HepG2 (cell line): ENCODE measurements around the gene CEP19.

Source experiments
- NR2C2 ChIP-seq: sonication (generic); formaldehyde crosslinking; IDR thresholded peaks from 2 replicates; pipeline ENCODE4 v1.4.0; 2020; ENCODE audit warnings: missing genetic modification reagents, mild to moderate bottlenecking, moderate library complexity, borderline replicate concordance
- POLR2AphosphoS5 ChIP-seq: IDR thresholded peaks from 2 replicates; pipeline ENCODE4 v1.6.1; 2012; ENCODE audit warnings: low read depth, low read length
- TBL1XR1 ChIP-seq: fragments of 150-350 bp; IDR thresholded peaks from 2 replicates; pipeline ENCODE4 v1.6.1; 2014; ENCODE audit warnings: borderline replicate concordance, low read length; ENCODE audit not compliant: partially characterized antibody
- TF ChIP-seq, protein P1 (sequence below): sonication (generic); formaldehyde crosslinking; IDR thresholded peaks from 2 replicates; pipeline ENCODE4 v1.5.0; 2020; ENCODE audit warnings: mild to moderate bottlenecking, missing genetic modification reagents, moderate library complexity
- TF ChIP-seq, protein P2 (sequence below): IDR thresholded peaks from 2 replicates; pipeline ENCODE4 v1.6.1; 2016; ENCODE audit warnings: low read depth, control low read depth
- TF ChIP-seq, protein P3 (sequence below): sonication (generic); formaldehyde crosslinking; IDR thresholded peaks from 2 replicates; pipeline ENCODE4 v1.4.0; 2020; ENCODE audit warnings: mild to moderate bottlenecking, missing genetic modification reagents

DNA sequence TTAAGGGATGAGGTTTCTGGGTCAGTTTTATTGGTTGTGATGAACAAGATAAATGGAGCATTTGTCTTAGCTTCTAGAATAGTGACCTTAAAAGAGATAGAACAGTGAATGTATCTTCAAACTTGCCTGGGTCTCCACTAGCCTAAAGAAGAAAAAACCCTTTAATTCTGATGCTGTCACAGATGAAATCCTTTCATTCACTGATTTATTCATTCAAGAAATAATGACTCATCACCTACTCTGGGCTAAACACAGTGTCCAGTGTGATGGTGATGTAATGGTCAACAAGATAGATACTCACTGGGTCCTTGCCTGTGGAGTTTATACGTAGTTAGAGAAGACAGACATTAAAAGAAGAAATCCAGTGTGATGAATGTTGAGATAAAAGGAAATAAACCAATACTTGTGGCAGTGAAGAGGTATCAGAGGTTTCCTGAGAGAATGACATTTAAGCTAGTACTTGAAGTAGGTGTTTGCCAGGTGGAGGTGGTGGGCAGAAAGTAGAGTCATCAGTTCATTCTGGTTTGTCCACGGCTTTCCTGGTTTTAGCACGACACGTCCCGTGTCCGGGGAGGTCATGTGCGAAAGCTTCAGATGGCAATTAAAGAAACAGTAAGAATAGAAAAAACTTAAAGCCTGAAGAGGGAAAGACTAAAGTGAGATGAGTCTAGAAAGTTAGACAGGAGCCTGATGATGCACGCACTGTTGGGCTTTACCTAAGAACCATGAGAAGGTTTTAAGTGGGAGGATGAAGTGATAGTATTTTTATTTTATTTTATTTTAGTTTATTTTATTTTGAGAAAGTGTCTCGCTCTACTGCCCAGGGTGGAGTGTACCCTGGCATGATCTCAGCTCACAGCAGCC lies 46.1 kb upstream of the CEP19 start:
- TF ChIP-seq TBL1XR1 = no peak
- TF ChIP-seq POLR2AphosphoS5 = no peak
- no peak for TF ChIP-seq NR2C2 (CRISPR knock-in tag)
- TF ChIP-seq, protein P1, sequence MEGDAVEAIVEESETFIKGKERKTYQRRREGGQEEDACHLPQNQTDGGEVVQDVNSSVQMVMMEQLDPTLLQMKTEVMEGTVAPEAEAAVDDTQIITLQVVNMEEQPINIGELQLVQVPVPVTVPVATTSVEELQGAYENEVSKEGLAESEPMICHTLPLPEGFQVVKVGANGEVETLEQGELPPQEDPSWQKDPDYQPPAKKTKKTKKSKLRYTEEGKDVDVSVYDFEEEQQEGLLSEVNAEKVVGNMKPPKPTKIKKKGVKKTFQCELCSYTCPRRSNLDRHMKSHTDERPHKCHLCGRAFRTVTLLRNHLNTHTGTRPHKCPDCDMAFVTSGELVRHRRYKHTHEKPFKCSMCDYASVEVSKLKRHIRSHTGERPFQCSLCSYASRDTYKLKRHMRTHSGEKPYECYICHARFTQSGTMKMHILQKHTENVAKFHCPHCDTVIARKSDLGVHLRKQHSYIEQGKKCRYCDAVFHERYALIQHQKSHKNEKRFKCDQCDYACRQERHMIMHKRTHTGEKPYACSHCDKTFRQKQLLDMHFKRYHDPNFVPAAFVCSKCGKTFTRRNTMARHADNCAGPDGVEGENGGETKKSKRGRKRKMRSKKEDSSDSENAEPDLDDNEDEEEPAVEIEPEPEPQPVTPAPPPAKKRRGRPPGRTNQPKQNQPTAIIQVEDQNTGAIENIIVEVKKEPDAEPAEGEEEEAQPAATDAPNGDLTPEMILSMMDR = no peak
- TF ChIP-seq, protein P2, sequence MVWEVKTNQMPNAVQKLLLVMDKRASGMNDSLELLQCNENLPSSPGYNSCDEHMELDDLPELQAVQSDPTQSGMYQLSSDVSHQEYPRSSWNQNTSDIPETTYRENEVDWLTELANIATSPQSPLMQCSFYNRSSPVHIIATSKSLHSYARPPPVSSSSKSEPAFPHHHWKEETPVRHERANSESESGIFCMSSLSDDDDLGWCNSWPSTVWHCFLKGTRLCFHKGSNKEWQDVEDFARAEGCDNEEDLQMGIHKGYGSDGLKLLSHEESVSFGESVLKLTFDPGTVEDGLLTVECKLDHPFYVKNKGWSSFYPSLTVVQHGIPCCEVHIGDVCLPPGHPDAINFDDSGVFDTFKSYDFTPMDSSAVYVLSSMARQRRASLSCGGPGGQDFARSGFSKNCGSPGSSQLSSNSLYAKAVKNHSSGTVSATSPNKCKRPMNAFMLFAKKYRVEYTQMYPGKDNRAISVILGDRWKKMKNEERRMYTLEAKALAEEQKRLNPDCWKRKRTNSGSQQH = no peak
- TF ChIP-seq, protein P3, sequence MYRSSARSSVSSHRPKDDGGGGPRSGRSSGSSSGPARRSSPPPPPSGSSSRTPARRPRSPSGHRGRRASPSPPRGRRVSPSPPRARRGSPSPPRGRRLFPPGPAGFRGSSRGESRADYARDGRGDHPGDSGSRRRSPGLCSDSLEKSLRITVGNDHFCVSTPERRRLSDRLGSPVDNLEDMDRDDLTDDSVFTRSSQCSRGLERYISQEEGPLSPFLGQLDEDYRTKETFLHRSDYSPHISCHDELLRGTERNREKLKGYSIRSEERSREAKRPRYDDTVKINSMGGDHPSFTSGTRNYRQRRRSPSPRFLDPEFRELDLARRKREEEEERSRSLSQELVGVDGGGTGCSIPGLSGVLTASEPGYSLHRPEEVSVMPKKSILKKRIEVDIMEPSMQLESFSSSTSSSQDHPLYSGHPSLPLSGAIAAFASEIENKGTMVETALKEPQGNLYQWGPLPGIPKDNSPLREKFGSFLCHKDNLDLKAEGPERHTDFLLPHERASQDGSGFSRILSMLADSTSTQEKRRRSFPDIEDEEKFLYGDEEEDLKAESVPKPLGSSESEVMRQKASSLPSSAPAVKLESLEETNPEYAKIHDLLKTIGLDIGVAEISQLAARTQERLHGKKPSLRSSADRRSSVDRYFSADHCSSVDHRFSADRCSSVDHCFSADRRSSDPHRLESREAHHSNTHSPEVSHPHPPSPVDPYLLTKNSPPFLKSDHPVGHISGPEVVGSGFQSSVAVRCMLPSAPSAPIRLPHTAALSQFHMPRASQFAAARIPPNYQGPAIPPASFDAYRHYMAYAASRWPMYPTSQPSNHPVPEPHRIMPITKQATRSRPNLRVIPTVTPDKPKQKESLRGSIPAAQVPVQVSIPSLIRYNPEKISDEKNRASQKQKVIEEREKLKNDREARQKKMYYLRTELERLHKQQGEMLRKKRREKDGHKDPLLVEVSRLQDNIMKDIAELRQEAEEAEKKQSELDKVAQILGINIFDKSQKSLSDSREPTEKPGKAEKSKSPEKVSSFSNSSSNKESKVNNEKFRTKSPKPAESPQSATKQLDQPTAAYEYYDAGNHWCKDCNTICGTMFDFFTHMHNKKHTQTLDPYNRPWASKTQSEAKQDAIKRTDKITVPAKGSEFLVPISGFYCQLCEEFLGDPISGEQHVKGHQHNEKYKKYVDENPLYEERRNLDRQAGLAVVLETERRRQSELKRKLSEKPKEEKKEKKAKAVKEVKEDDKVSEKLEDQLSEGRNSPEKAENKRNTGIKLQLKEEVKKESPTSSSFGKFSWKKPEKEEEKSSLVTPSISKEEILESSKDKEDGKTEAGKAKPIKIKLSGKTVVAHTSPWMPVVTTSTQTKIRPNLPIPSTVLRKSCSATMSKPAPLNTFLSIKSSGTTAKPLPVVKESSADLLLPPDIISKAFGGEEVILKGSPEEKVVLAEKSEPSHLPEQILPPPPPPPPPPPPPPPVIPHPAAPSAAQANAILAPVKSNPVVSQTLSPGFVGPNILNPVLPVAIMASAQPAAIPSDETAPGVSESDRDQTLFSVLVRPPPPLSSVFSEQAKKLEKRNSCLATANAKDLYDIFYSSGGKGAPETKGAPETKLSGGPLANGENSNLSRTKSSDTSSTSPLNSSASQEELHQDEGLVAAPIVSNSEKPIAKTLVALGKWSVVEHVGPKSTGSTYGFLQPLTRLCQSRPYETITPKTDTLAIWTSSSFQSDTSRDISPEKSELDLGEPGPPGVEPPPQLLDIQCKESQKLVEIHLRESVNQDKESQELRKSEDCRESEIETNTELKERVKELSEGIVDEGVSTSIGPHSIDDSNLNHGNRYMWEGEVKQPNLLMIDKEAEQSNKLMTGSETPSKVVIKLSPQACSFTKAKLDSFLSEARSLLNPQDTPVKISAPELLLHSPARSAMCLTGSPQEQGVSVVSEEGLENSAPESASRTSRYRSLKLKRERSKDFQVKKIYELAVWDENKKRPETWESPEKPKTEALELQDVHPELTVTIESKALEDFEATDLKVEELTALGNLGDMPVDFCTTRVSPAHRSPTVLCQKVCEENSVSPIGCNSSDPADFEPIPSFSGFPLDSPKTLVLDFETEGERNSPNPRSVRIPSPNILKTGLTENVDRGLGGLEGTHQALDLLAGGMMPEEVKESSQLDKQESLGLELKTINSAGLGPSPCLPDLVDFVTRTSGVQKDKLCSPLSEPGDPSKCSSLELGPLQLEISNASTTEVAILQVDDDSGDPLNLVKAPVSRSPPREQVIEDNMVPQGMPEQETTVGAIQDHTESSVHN (CRISPR knock-in tag) = no peak
